K562 (cell line): Measurements from ENCODE around the gene PDE9A. TPM values are rescaled to one million over a fixed set of nuclear protein-coding genes. Genes with fewer than 3 reads are reported as not detected.
A peak's percentile ranks its signal among the peaks of the same experiment; 100 is the strongest.

Experiments
- ATAC-seq: fragments of 200-7000 bp; cut with Tn5 transposase; 3 replicates; pipeline ENCODE4 v1.9.1; 2020; ENCODE audit warnings: moderate library complexity
- BruUV-seq: library from RNA; stranded (reverse); fragments of 400-500 nt; replicated peaks from 2 replicates; lab custom pipeline; 2021; lab: Mats Ljungman, UMichigan
- CTCF ChIA-PET: fragments of 300-600 bp; formaldehyde crosslinking; extraction: SDS; loops from one replicate; lab custom pipeline; 2021; ENCODE audit warnings: low intra/inter-chr PET ratio; lab: Yijun Ruan, JAX
- POLR2A ChIA-PET: fragments of 300-600, 350-650 bp; sonication (Branson Sonifier 250); formaldehyde crosslinking; extraction: SDS; loops from one replicate; lab custom pipeline; 2021; ENCODE audit warnings: antibody characterized with exemption, inconsistent platforms; lab: Yijun Ruan, JAX
- DNase-seq, 4 experiments: peaks; one replicate each; pipeline versions ENCODE4 v3.0.0 to v3.0.0-alpha.2; 2011 to 2018; ENCODE audit warnings: low spot score in 3 of 4, mixed read lengths in 3 of 4; ENCODE audit errors: extremely low read depth in 1 of 4
- FAIRE-seq: peaks from 2 replicates; lab custom pipeline; 2011; peaks lifted over from hg19 to GRCh38; lab: Jason Lieb, UNC
- H2AFZ ChIP-seq: 2 replicates; pipeline ENCODE4 v1.6.0; 2011; ENCODE audit warnings: low read depth, low read length, control low read depth, inconsistent platforms
- H3K27ac ChIP-seq: fragments of 200-600 bp; 3 replicates; pipeline ENCODE4 v1.8.0; 2011; ENCODE audit warnings: low read depth, mild to moderate bottlenecking, control low read depth, inconsistent platforms, low read length, moderate library complexity, mixed read lengths; ENCODE audit errors: extremely low read depth
- H3K27me3 ChIP-seq, 2 experiments: fragments of 300-600 bp in 1 of 2; 2 replicates in 1 of 2; 3 replicates in 1 of 2; pipeline versions ENCODE4 v1.6.0 to v1.8.0; 2011; ENCODE audit warnings: inconsistent platforms in 2 of 2, low read length in 2 of 2, mild to moderate bottlenecking in 1 of 2, mixed read lengths in 1 of 2, moderate library complexity in 1 of 2; ENCODE audit not compliant: control insufficient read depth in 2 of 2, insufficient read depth in 2 of 2
- H3K36me3 ChIP-seq: fragments of 300-600 bp; 3 replicates; pipeline ENCODE4 v1.8.0; 2011; ENCODE audit warnings: mild to moderate bottlenecking, low read length, inconsistent platforms; ENCODE audit not compliant: control insufficient read depth, insufficient read depth
- H3K4me1 ChIP-seq, 2 experiments: fragments of 200-600 bp in 1 of 2; replicated peaks in 1 of 2; 2 replicates in 1 of 2; 3 replicates in 1 of 2; pipeline versions ENCODE4 v1.5.1 to v1.8.0; 2011; ENCODE audit warnings: inconsistent platforms in 2 of 2, low read length in 2 of 2, mild to moderate bottlenecking in 1 of 2, mixed read lengths in 1 of 2, moderate library complexity in 1 of 2; ENCODE audit not compliant: control insufficient read depth in 2 of 2, insufficient read depth in 2 of 2
- H3K4me2 ChIP-seq: 2 replicates; pipeline ENCODE4 v1.6.1; 2011; ENCODE audit warnings: low read length, control low read depth, inconsistent platforms, mixed read lengths; ENCODE audit not compliant: insufficient read depth
- H3K4me3 ChIP-seq: fragments of 200-600 bp; sonication (generic), shearing (Covaris generic); 2 replicates; pipeline ENCODE4 v1.5.1; 2016; ENCODE audit warnings: control low read depth, inconsistent platforms
- H3K79me2 ChIP-seq: fragments of 200-600 bp; 3 replicates; pipeline ENCODE4 v1.8.0; 2011; ENCODE audit warnings: low read length, inconsistent platforms; ENCODE audit not compliant: control insufficient read depth, insufficient read depth
- H3K9ac ChIP-seq, 2 experiments: 2 replicates each; pipeline versions ENCODE4 v1.6.0 to v1.6.1; 2011; ENCODE audit warnings: low read depth in 2 of 2, low read length in 2 of 2, control low read depth in 1 of 2, inconsistent platforms in 1 of 2, mild to moderate bottlenecking in 1 of 2, mixed read lengths in 1 of 2; ENCODE audit not compliant: insufficient read depth in 1 of 2
- H3K9me1 ChIP-seq: one replicate; pipeline ENCODE4 v1.6.0; 2011; ENCODE audit warnings: inconsistent platforms, mild to moderate bottlenecking, low read length, moderate library complexity; ENCODE audit not compliant: control insufficient read depth, insufficient read depth
- H3K9me3 ChIP-seq: replicated peaks from 2 replicates; pipeline ENCODE4 v1.5.1; 2011; ENCODE audit warnings: low read depth, low read length, inconsistent platforms; ENCODE audit not compliant: control insufficient read depth, insufficient read depth
- H4K20me1 ChIP-seq: replicated peaks from 2 replicates; pipeline ENCODE4 v1.6.1; 2011; ENCODE audit warnings: low read length, inconsistent platforms, mixed read lengths; ENCODE audit not compliant: control insufficient read depth, insufficient read depth
- ELK3 ChIP-seq: fragments of 450-650 bp; formaldehyde crosslinking; IDR thresholded peaks from 2 replicates; pipeline ENCODE4 v1.4.0; 2020; ENCODE audit warnings: mild to moderate bottlenecking
- ESRRB ChIP-seq: fragments of 250-450 bp; sonication (Bioruptor Pico); IDR thresholded peaks from 2 replicates; pipeline ENCODE4 v1.5.0; 2020; ENCODE audit warnings: mild to moderate bottlenecking, moderate library complexity, borderline replicate concordance
- HIVEP1 ChIP-seq: fragments of 250-450 bp; sonication (Bioruptor Pico); IDR thresholded peaks from 2 replicates; pipeline ENCODE4 v1.4.0; 2020; ENCODE audit warnings: mild to moderate bottlenecking
- RBM25 ChIP-seq: fragments of 200-400 bp; formaldehyde crosslinking; IDR thresholded peaks from 2 replicates; pipeline ENCODE4 v1.6.1; 2018; ENCODE audit warnings: low read length, low read depth, moderate library complexity; ENCODE audit not compliant: severe bottlenecking
- SRF ChIP-seq, 2 experiments: fragments of 250-450, 450-650 bp in 1 of 2; sonication (Bioruptor Pico) in 1 of 2; sonication (generic) in 1 of 2; formaldehyde crosslinking; IDR thresholded peaks; 2 replicates each; pipeline versions ENCODE4 v1.5.0 to v1.5.1; 2020 to 2022; ENCODE audit warnings: mild to moderate bottlenecking in 1 of 2, missing genetic modification reagents in 1 of 2
- ZNF511 ChIP-seq: sonication (generic); formaldehyde crosslinking; IDR thresholded peaks from 2 replicates; pipeline ENCODE4 v1.8.0; 2022; ENCODE audit warnings: mild to moderate bottlenecking, missing genetic modification reagents
- ZNF766 ChIP-seq: fragments of 200-800 bp; sonication (Bioruptor generic); conservative IDR thresholded peaks from 2 replicates; pipeline ENCODE4 v1.6.1; 2016; ENCODE audit warnings: missing genetic modification characterization, missing compliant biosample characterization
- WGBS: fragments of 100-300 bp; shearing (Covaris generic); methylation state at CpG from one replicate; pipeline ENCODE4 v1.1.6; 2016; ENCODE audit warnings: low coverage, mixed read lengths; ENCODE audit not compliant: insufficient coverage; ENCODE audit errors: missing lambda C conversion rate; 5-methylcytosine and 5-hydroxymethylcytosine counted together
- in situ Hi-C: fragments of 300-500 bp; cut with MboI; formaldehyde crosslinking; loops from 4 replicates; pipeline ENCODE4 v1.15.0; 2018; ENCODE audit warnings: inconsistent platforms, mixed read lengths
- intact Hi-C: fragments of 100-400 bp; cut with micrococcal nuclease; formaldehyde crosslinking; loops from 2 replicates; pipeline ENCODE4 v1.14.2; 2022
- polyA plus RNA-seq, 8 experiments: library from polyadenylated mRNA; depleted of rRNA in 4 of 8; stranded (reverse) in 5 of 8; unstranded in 3 of 8; fragments of >200 nt; fragmentation: Nextera tagmentation in 2 of 8; fragmentation: Illumina TruSeq in 1 of 8; extraction: Ambion mirVana in 2 of 8; extraction: Trizol in 1 of 8; gene quantifications; 2 replicates each; pipeline versions ENCODE4 v1.2.1 to v1.2.3, GENCODE V29; 2011 to 2014; ENCODE audit warnings: inconsistent platforms in 1 of 8, missing spikeins in 1 of 8
- total RNA-seq, 7 experiments: library from RNA; depleted of rRNA in 6 of 7; stranded (reverse); fragments of >200 nt in 6 of 7; fragmentation: Illumina TruSeq in 2 of 7; extraction: Trizol in 2 of 7; gene quantifications; 2 replicates each; pipeline versions ENCODE4 v1.2.1 to v1.2.3, GENCODE V29; 2011 to 2021; ENCODE audit warnings: low replicate concordance in 1 of 7
- TF ChIP-seq, protein P1 (sequence below): fragments of 200-800 bp; sonication (Bioruptor generic); IDR thresholded peaks from 2 replicates; pipeline ENCODE4 v1.6.1; 2017; ENCODE audit warnings: missing genetic modification characterization, missing compliant biosample characterization

The PDE9A gene
- total and polyA plus RNA-seq, 9 of the 15 experiments (the other 6 are each of a cell fraction or from before 2014, with no cell fraction given), result 0.07 to 0.27 TPM; not detected in 7

GRCh38 chr21:42664614-42665013 is 11.2 kb downstream of the PDE9A start:
- no peaks in the 10 kb centered on the region for H3K79me2 ChIP-seq
- H3K27ac ChIP-seq, result no peak overlapping the region
- TF ChIP-seq HIVEP1 (no peak), RBM25 (no peak), ESRRB (no peak)
- peaks cover 11 to 53% of the 10 kb centered on the region in 2 experiments; a peak in 4 of 5 replicates for H3K27me3 ChIP-seq
- ChIA-PET POLR2A (interaction anchor here (0.7 to 0.9 kb wide), 2 partner anchors 8 to 15 kb away, joined by 3 to 5 read pairs; no protein-coding TSS in a partner anchor), CTCF (no interaction called here)
- no peak for ATAC-seq
- no peak overlapping the region for H2AFZ ChIP-seq
- peaks cover 15% of the 10 kb centered on the region; the same call in 1 of the 2 replicates for H4K20me1 ChIP-seq
- intact Hi-C loops (no loop called here), in situ Hi-C loops (no loop called here)
- peaks cover 15 to 23% of the 10 kb centered on the region in 2 experiments for H3K4me1 ChIP-seq
- no peak overlapping the region for H3K9ac ChIP-seq
- no TSS peak for BruUV-seq
- no peak overlapping the region for H3K4me2 ChIP-seq
- WGBS, result 16% methylated on average over 9 of the region's 10 CpGs
- H3K4me3 ChIP-seq, result no peak overlapping the region
- no peak for DNase-seq
- no peaks in the 10 kb centered on the region for H3K9me1 ChIP-seq
- no peaks in the 10 kb centered on the region for H3K36me3 ChIP-seq
- H3K9me3 ChIP-seq, result no peaks in the 10 kb centered on the region; the same call in 1 of the 2 replicates
- FAIRE-seq, result no peak

DNA sequence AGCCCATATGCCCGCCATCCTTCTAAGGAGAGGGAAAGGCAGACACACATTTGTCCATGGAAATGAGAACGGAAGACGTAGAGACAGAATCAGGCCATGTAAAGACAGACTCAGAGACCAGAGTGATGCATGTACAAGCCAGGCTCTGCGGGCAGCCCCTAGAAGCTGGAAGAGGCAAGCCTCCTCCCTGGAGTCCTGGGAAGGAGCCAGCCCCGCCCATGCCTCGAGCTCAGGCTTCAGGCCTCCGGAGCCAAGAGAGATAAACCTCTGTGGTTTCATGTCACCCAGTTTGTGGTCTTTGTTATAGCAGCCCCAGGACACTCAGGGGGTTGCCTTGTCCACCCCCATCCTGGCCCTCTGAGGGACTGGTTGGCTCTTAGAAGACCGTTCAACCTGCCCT is 11.6 kb downstream of the PDE9A start:
- Histone ChIP-seq H3K4me1 (peaks cover 15 to 23% of the 10 kb centered on the region in 2 experiments), H3K4me3 (no peak overlapping the region), H4K20me1 (peaks cover 15% of the 10 kb centered on the region; the same call in 1 of the 2 replicates), H3K27ac (no peak overlapping the region), H3K36me3 (no peaks in the 10 kb centered on the region), H3K79me2 (no peaks in the 10 kb centered on the region), H3K27me3 (peaks cover 9 to 53% of the 10 kb centered on the region in 2 experiments; a peak in 4 of 5 replicates), H3K9ac (peak overlapping the region in 1 of 2 experiments; percentile 60; a peak in 1 of 4 replicates), H2AFZ (no peak overlapping the region), H3K9me3 (peaks cover 2% of the 10 kb centered on the region; the same call in 1 of the 2 replicates), H3K9me1 (no peaks in the 10 kb centered on the region), H3K4me2 (no peak overlapping the region)
- in situ Hi-C loops, result no loop called here
- DNase-seq (peak in 3 of 4 experiments; percentile 41 to 52 (median 51)), FAIRE-seq (peak; percentile 81), ATAC-seq (peak; percentile 59)
- no peak for TF ChIP-seq ELK3 (CRISPR knock-in tag)
- TF ChIP-seq ZNF766 (CRISPR knock-in tag), result peak; percentile 94
- 0 out of 2 replicates have a peak, but pooled peaks have one; percentile 1 for TF ChIP-seq ZNF511
- TF ChIP-seq, protein P1, sequence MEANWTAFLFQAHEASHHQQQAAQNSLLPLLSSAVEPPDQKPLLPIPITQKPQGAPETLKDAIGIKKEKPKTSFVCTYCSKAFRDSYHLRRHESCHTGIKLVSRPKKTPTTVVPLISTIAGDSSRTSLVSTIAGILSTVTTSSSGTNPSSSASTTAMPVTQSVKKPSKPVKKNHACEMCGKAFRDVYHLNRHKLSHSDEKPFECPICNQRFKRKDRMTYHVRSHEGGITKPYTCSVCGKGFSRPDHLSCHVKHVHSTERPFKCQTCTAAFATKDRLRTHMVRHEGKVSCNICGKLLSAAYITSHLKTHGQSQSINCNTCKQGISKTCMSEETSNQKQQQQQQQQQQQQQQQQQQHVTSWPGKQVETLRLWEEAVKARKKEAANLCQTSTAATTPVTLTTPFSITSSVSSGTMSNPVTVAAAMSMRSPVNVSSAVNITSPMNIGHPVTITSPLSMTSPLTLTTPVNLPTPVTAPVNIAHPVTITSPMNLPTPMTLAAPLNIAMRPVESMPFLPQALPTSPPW (CRISPR knock-in tag), result peak; percentile 14; the same call in 1 of the 2 replicates
- peak in 1 of 2 experiments; percentile 69; a peak in 1 of 4 replicates for TF ChIP-seq SRF (CRISPR knock-in tag; IDR thresholded peaks at IDR 0.05)
- POLR2A ChIA-PET, result interaction anchor here (0.7 to 1.1 kb wide), 3 partner anchors 8 to 15 kb away, joined by 3 to 5 read pairs (median 5); no protein-coding TSS in a partner anchor
- 2% methylated on average over 8 of the region's 8 CpGs for WGBS
- intact Hi-C loops, result no loop called here
- CTCF ChIA-PET, result no interaction called here
- no TSS peak for BruUV-seq
